AG04449 (cell line): ENCODE results near the gene TRERF1.

Experiments
- CTCF ChIA-PET: fragments of 350-600 bp; formaldehyde crosslinking; extraction: SDS; loops from one replicate; lab custom pipeline; 2021; ENCODE audit warnings: antibody characterized with exemption; lab: Yijun Ruan, JAX
- POLR2A ChIA-PET: fragments of 400-600, 350-600 bp; formaldehyde crosslinking; extraction: SDS; loops from one replicate; lab custom pipeline; 2020; ENCODE audit warnings: antibody characterized with exemption, inconsistent platforms; lab: Yijun Ruan, JAX
- DNase-seq: peaks from one replicate; pipeline ENCODE4 v3.0.0-alpha.2; 2010; ENCODE audit warnings: low read depth, low spot score
- H3K4me3 ChIP-seq: 2 replicates; pipeline ENCODE4 v1.5.1; 2011; ENCODE audit warnings: low read depth, mild to moderate bottlenecking, control low read depth, low read length
- TF ChIP-seq, protein P1 (sequence below): IDR thresholded peaks from one replicate; pipeline ENCODE4 v1.5.1; 2011; ENCODE audit warnings: mild to moderate bottlenecking, moderate library complexity, low read length, control low read depth, inconsistent platforms; ENCODE audit not compliant: insufficient read depth; ENCODE audit errors: missing control alignments

The TRERF1 gene

DNA sequence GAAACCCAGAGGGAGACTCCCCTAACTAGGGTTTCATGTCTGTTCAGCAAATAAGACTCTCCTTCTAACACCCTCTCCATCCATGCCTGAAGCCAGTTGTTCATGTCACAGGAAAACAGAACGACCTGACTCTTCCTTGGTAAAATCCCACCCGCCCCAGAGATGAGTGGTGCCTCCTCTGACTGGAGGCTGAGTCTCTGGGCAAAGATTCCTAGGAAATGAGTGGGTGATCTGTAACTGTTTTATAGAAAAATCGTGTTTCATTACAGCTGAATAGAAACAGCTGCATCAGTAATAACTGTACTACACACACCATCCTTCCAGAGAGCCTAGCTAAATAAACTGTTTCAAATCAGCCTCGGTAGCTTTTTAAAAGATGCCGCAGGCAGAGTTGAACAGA lies 196.7 kb downstream of the TRERF1 start:
- ChIA-PET CTCF (interaction anchor here (1.2 to 1.8 kb wide), 2 partner anchors 277 to 293 kb away, joined by 3 to 7 read pairs; no protein-coding TSS in a partner anchor), POLR2A (no interaction called here)

DNA sequence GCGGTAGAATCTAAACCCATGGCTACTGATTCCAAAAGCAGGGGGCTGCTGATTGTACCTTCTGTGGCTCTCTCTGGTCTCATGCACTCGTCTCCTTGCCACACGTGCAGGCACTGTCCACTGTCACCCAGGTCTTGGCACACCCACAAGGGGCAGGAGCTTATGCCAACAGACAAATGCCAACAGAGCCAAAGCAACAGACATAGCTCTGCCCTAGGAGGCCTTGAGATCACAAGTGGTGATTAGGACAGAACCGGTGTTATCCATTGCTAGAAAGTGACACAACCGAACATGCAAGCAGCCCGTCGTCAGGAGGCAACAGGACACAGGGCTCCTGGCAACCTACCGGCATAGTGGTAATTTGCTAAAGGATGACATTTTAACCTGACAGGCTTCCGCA lies 197.2 kb downstream of the TRERF1 start:
- no peak overlapping the region for H3K4me3 ChIP-seq
- DNase-seq = no peak
- TF ChIP-seq, protein P1, sequence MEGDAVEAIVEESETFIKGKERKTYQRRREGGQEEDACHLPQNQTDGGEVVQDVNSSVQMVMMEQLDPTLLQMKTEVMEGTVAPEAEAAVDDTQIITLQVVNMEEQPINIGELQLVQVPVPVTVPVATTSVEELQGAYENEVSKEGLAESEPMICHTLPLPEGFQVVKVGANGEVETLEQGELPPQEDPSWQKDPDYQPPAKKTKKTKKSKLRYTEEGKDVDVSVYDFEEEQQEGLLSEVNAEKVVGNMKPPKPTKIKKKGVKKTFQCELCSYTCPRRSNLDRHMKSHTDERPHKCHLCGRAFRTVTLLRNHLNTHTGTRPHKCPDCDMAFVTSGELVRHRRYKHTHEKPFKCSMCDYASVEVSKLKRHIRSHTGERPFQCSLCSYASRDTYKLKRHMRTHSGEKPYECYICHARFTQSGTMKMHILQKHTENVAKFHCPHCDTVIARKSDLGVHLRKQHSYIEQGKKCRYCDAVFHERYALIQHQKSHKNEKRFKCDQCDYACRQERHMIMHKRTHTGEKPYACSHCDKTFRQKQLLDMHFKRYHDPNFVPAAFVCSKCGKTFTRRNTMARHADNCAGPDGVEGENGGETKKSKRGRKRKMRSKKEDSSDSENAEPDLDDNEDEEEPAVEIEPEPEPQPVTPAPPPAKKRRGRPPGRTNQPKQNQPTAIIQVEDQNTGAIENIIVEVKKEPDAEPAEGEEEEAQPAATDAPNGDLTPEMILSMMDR = no peak
- POLR2A ChIA-PET = no interaction called here
- CTCF ChIA-PET = interaction anchor here (1.1 kb wide), 1 partner anchor 9 kb away, joined by 3 read pairs; no protein-coding TSS in a partner anchor

More for the DNA sequence above, 196.7 kb downstream of the TRERF1 start:
- DNase-seq = no peak
- TF ChIP-seq, protein P1 = no peak
- H3K4me3 ChIP-seq = no peak overlapping the region

DNA sequence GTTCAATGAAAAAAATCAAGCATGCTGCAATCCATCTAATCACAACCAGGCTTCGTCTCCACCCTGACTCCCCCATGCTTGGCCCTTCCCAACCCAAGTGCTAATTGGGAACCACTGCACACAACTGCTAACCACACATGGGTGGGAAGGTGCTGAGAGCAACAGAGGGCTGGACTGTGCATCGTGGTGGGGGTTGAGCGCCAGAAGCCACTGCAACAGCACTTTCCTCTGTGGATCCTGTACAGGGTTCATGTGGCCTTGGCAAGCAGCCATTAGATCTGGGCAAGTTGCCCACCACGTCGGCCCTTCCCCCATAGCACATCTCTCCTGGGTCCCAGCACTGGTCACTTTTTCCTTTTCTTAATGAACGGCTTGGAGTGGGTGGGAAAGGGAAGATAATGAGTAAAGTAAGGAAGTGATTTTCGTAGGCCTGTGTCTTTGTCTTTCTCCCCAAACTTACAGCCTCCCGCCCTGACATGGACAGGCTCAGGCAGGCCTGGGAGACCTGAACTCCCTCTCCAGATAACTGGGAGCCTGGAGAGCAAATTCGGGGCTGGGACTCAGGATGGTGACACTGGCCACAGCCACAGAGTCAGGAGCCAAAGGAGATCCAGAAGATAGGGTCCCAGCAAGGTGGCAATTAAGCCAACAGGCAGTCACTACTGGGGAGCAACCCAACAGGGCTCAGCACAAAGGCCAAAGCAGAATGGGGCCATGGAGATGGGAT lies 199.7 kb downstream of the TRERF1 start:
- DNase-seq = no peak
- CTCF ChIA-PET = interaction anchor here (0.6 to 1.8 kb wide), 6 partner anchors 8 to 296 kb away, joined by 3 to 8 read pairs (median 5); no protein-coding TSS in a partner anchor
- POLR2A ChIA-PET = no interaction called here
- no peak overlapping the region for H3K4me3 ChIP-seq
- TF ChIP-seq, protein P1 = no peak

DNA sequence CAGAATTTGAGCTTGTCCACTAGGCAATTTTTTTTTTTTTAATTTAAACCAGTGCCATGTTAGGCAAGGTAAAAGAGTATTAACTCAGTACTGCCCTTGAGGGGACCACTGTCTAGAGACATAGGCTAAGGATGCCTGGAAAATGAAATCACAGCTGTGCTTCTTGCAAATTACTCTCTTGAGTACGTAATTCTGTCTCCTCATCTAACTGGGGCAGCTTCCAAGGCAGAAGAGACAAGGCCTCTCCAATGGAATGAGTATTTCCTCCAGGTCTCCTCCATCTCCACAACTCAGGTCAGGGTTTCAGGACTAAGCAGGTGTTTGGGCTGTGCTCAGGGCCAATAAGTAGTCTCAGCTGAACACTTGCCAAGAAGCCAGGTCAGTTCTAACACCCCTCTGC lies 200.2 kb downstream of the TRERF1 start:
- ChIA-PET POLR2A (no interaction called here), CTCF (interaction anchor here (0.9 to 1.8 kb wide), 4 partner anchors 9 to 296 kb away, joined by 3 to 8 read pairs (median 5); no protein-coding TSS in a partner anchor)
- no peak overlapping the region for H3K4me3 ChIP-seq
- no peak for DNase-seq
- TF ChIP-seq, protein P1 = no peak

DNA sequence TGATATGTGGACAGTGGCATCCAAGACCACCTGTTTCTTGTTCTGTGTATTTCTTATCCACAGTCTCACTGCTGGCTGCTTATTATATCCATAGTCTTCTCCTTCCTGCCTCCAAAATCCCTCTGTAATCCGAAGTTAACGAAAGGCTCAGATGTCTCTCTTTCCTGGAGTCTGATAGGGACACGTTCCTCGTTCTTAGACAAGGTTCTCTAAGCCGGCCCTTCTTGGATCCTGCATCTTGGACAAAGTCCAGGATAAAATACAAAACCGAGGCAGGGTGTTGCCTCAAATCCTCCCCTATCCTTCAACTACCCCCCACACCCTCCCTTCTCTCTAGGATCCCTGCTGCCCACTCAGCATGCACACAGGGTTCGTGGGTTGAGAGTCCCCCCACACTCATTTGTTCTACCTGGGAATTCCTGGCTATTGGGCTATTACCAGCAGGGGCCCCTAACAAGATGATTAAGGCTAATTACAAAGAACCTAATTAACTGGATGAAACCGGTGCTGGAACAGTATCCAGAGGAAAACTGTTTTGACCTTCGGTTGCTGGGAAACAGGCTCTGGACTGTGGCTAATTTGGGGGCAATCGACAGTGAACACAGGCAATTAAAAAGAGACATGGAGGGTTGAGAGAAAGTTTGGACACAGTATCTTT lies 201.3 kb downstream of the TRERF1 start:
- no peak overlapping the region for H3K4me3 ChIP-seq
- POLR2A ChIA-PET = no interaction called here
- no peak for DNase-seq
- TF ChIP-seq, protein P1 = no peak
- CTCF ChIA-PET = interaction anchor here (1.4 to 1.8 kb wide), 2 partner anchors 10 to 297 kb away, joined by 6 to 8 read pairs; no protein-coding TSS in a partner anchor

DNA sequence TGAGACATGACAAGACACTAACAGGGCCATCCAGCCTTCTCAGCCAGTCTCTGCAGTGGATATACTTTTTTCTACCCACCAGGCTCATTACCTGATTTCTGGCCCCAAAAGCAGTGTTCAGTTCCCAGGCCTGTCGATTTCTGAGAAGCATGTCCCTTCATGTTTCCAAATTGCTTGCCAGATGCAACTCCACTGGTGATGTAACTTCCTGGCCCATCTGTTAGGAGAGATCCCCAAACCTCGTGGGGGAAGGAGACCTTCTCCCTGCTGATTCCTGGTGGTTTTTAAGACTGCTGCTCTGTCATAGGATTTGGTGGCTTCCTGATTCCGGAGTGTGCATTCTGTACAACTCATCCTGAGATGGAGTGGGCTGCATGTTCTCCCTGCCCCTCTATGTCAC lies 202.4 kb downstream of the TRERF1 start:
- no peak for DNase-seq
- no peak overlapping the region for H3K4me3 ChIP-seq
- ChIA-PET POLR2A (no interaction called here), CTCF (no interaction called here)
- TF ChIP-seq, protein P1 = no peak
